Activated gamma-delta T cell (primary cell): ENCODE data around the gene DPP6.

Source experiments
- DNase-seq: peaks from one replicate; lab custom pipeline; 2025; lab: John Stamatoyannopoulos, UW

Gene DPP6

DNA sequence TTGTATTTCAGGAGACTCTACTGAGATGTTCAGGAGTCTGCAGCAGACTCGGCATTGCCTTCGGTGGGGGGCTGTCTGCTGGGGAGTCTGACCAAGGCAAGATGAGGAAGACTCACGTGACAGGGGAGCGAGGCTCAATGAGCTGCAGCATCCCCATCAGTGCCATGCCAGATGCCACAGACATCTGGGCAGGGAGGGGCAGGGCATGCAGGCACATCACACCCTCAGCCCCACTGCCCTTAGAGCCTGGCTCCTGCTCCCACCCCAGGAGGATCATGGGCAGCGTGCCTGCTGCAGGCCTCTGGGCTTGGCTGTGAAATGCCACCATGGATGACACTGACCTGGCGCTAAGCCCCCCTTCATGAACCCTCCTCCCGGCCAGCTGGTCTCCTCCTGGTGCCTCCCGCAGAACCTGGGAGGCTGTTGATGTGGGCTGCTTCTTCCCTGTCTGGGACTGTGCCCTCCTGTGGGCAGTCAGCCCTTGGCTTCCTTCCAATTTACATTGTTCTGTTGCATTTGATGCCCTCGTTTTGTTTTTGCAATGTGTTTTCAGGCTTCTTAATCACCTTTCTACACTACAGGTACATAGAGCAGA lies 715.7 kb downstream of the DPP6 start:
- no peak for DNase-seq

DNA sequence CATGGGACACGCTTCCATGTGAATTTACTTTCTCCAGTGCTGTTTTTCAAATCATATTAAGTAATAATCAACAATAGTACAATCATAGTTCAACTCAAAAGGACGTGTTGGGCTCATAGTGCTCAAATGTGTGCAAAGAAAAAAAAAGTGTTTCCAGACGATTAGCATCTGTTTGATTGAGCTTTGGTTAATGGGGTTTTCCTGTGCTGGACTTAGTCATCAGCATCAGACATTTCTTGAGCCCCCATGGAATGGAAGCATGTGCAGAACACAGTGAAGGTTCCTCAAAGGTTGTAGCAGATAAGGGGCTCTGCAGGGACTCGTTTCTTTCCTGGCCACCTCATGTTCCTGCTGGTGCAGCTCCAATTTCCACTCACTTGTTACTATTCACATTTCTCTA lies 716.8 kb downstream of the DPP6 start:
- no peak for DNase-seq

DNA sequence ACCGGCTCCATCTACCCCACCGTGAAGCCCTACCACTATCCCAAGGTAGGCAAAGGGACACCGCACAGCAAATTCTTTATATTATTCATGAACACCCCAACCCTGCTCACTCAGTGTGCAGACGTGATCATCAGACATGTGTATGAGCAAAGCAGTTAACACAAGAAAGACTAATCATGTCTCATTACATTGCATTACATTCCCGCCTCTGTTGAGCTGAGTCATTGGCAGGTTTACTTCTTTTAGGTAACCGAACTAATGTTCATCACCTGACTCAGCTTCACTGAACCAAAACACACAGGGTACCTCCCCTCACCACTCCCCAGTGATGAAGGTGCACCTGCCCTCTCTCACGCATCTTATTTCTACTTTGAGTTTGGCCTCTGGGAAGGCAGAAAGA lies 717.3 kb downstream of the DPP6 start:
- DNase-seq = no peak

- no peak for DNase-seq
Measured at GRCh38 chr7:154770361-154770760, 718.2 kb downstream of the DPP6 start.

GRCh38 chr7:154770962-154771361 lies 718.8 kb downstream of the DPP6 start:
- no peak for DNase-seq

DNA sequence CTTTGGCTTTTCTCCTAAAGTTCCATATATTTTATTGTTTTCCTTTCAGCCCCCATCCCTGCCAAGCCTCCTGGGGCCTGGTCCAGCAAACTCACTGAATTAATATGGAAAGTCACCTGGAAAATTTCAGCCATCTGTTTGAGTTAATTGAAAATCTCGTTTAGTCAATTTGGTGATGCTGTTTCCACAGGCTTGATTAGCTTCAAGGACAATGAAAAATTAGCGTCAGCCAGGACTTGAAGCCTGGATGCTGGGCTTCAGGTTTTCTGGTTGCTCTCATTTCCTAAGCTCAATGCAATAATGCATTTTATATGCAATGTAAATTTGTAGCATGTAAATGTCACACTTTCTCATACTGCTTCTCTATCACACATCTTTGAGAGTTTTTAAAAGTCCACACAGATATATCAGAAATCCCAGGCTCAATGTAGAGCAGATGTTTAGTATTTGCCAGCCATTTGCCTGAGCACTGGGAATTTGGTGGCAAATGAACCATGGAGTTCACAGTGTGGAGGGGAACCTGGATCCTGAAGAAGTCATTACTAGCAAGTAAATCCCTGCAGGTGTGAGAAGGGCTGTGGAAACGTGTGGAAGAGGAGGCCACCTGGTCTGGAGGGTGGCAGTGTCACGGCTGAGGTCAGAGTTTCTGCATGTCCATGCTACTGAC lies 722.2 kb downstream of the DPP6 start:
- no peak for DNase-seq

- no peak for DNase-seq
Measured at GRCh38 chr7:154775681-154776080, 723.5 kb downstream of the DPP6 start.

DNA sequence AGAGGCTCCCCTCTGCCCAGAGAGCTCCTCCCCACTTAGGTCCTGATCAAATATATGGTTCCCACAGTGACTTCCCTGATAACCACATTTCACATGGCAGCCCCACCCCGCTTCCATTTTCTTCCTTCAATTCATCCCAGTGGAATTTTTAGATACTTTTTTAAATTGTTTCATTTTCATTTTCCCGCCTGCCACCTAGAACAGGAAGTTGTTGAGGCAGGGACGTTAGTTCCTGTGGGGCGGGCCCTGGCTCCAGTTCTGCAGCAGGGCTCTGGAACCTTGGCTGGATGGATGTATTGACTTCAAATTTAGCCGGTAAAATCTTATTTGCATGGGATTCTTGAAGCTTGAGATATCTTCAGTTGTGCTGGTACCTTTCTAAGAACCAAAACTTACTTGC lies 724.2 kb downstream of the DPP6 start:
- DNase-seq = no peak

DNA sequence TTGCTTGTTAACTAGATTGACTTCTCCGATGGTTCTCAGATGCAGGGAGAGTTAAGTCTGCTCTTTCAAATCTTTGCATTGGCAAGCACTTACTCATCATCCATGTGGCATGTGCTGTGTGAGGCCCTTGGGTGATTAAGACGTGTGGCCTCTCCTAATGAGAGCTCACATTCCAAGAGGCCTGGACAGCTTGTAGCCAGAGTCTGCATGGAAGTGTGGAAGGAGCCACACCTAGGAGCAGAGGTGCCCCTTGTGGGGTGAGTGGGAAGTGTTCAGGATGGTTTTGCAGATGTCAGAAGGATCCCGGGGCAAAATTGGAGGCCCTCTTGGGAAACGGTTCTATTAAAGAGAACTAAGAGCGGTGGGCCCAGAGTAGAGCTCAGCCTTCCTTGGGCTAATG lies 724.8 kb downstream of the DPP6 start:
- DNase-seq = no peak

DNA sequence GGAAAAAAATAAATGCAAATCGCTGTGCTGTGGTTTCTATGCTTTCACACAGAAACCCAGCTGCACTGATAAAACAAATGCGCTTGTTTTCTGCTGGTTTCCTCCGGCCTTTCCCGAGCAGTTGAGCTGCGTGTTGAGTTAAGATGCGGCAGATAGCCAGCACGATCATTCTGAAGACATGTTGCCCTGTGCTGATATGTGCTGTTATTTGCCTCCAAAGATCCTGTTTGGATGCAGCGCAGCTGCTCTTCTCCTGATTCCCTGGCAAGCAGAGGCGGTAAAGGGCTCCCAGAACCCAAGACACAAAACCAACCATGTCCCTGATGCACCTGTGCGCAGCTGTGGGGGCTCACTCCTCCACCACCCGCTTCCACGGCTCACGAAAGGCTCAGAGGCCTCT lies 725.3 kb downstream of the DPP6 start:
- no peak for DNase-seq

DNA sequence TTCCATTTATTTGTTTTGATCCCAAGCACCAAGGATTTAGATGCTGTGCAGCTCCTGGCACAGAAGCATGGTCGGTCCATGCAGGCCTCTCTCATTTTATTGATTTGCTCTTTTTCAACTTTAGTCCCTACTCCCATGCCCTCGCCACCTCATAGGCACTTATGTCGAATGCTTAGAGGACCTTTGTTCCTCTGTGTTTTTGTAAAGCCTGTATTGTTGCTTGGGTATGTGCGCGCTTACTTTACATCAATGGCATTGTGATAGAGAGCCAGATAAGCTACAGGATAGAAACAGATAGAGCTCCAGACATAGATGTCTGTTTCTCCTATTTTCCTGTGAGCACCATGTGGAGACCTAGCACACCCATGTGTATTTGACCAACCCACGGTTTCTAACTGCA lies 725.7 kb downstream of the DPP6 start:
- DNase-seq = no peak

- DNase-seq = no peak
Measured at GRCh38 chr7:154781369-154782303, 729.4 kb downstream of the DPP6 start.

- no peak for DNase-seq
Measured at GRCh38 chr7:154783281-154783909, 731.2 kb downstream of the DPP6 start.

GRCh38 chr7:154785898-154786297 lies 733.7 kb downstream of the DPP6 start:
- no peak for DNase-seq

- DNase-seq = no peak
Measured at GRCh38 chr7:154789404-154789803, 737.2 kb downstream of the DPP6 start.

DNA sequence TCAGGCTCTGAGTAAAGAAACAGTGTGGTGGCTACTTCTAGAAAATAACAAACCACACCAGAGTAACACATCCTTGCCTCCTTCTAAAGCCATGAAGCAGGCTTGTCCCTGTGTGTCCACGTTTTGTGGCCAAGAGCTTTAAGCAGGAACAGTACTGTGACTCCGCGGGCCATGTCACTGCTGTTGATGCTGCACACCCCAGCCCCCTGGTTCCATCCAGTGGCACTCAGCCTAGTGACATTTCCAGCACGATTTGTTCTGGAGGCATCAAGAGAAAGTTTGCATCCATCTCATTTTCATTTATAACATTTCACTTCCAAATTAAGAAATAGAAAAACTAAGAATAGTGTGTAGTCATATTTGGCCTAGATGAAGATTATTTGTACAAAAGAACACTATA lies 739.4 kb downstream of the DPP6 start:
- DNase-seq = no peak

DNA sequence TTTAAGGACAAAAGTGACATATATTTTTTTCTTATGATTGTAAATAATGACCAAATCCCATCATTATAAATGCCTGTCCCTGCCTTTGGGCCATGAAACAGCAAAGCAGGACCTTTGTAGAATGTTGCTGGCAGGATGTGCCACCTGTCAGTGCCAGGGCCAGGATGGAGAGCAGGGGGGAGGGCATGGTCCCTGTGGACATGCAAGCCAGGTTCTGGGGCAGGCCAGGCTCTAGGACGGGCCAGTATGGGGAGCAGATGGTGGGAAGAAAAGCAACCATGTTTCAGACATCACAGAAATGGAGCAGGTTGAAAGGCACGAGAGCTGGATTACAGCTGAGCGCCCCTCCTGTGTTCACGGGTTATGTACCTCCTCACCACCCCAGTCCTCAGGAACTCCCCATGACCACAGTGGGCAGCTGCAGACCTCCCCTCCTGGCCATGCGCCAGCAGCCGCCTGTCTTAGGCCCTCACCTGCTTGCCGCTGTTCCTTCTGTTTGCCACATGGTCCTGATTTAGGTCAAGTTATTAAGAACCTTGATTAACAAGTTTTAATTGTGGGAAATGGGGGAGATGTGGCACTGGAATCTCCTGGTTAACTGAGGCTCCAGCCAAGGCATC lies 740.3 kb downstream of the DPP6 start:
- no peak for DNase-seq

GRCh38 chr7:154794147-154794780 lies 742.1 kb downstream of the DPP6 start:
- no peak for DNase-seq

- DNase-seq = no peak
Measured at GRCh38 chr7:154795014-154795413, 742.8 kb downstream of the DPP6 start.

DNA sequence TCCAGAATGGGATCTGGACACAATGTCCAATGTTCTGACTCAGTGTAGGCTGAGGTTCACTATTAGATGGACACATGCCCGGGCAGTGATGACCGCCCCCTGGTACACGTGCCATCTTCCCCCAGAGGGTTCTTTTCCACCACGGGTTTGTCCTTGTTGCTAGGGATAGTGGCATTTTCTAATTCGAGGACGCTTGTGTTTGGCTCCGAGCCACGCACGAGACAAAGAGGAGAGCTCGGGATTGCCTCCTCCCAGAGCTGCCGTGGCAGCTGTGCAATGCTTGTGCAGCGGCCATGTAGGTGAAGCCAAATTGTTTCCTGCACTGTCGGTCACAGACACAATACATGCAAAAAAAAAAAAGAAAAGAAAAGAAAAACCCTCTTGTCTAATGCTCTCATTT lies 743.2 kb downstream of the DPP6 start:
- no peak for DNase-seq

- no peak for DNase-seq
Measured at GRCh38 chr7:154804449-154804848, 752.3 kb downstream of the DPP6 start.

DNA sequence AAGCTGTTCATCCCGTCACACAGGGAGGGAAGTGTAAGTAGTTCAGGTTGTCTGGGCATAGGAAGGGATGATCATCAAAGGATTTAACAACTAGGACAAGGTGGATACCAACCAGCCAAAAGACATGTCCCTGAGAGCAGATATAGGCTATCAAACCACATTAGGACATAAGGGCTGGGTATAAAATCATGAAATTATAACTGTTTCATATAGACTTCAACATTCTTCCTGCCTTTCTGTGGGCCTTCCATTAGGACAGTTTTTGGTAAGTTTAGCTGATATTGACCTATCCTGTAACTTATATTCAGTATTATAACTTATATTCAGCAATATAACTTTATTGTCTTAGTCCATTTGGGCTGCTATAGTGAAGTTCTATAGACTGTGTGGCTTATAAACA lies 759.8 kb downstream of the DPP6 start:
- no peak for DNase-seq
